Mesenchymal stem cell (in vitro differentiated cells and primary cell): Measurements from ENCODE around the gene FAM107A.

Experiments
- DNase-seq: peaks from one replicate; pipeline ENCODE4 v3.0.0-alpha.2; 2013
- H2AFZ ChIP-seq: one replicate; pipeline ENCODE4 v1.6.1; 2013; ENCODE audit warnings: low read depth, mild to moderate bottlenecking, control low read depth, inconsistent platforms, low read length, moderate library complexity
- H2AK5ac ChIP-seq: 2 replicates; pipeline ENCODE4 v1.6.1; 2013; ENCODE audit warnings: low read length, moderate library complexity, mild to moderate bottlenecking, inconsistent platforms; ENCODE audit not compliant: severe bottlenecking
- H2BK120ac ChIP-seq: one replicate; pipeline ENCODE4 v1.6.1; 2013; ENCODE audit warnings: low read depth, mild to moderate bottlenecking, inconsistent platforms, low read length, moderate library complexity
- H2BK12ac ChIP-seq, 2 experiments: one replicate each; pipeline ENCODE4 v1.6.1; 2013; ENCODE audit warnings: inconsistent platforms in 2 of 2, low read length in 2 of 2, mild to moderate bottlenecking in 2 of 2, moderate library complexity in 2 of 2, control low read depth in 1 of 2
- H2BK15ac ChIP-seq: one replicate; pipeline ENCODE4 v1.6.1; 2013; ENCODE audit warnings: mild to moderate bottlenecking, low read depth, inconsistent platforms; ENCODE audit not compliant: poor library complexity, severe bottlenecking
- H2BK5ac ChIP-seq: 2 replicates; pipeline ENCODE4 v1.6.1; 2013; ENCODE audit warnings: low read depth, mild to moderate bottlenecking, low read length, control low read depth, inconsistent platforms; ENCODE audit not compliant: poor library complexity, severe bottlenecking
- H3K14ac ChIP-seq, 2 experiments: one replicate each; pipeline ENCODE4 v1.6.1; 2013; ENCODE audit warnings: inconsistent platforms in 2 of 2, low read length in 2 of 2, control low read depth in 1 of 2, mild to moderate bottlenecking in 1 of 2, moderate library complexity in 1 of 2
- H3K18ac ChIP-seq, 2 experiments: one replicate each; pipeline ENCODE4 v1.6.1; 2013; ENCODE audit warnings: inconsistent platforms in 2 of 2, low read length in 2 of 2, control low read depth in 1 of 2, low read depth in 1 of 2, mild to moderate bottlenecking in 1 of 2
- H3K23ac ChIP-seq, 2 experiments: one replicate each; pipeline ENCODE4 v1.6.1; 2013; ENCODE audit warnings: inconsistent platforms in 2 of 2, low read length in 2 of 2, mild to moderate bottlenecking in 2 of 2, moderate library complexity in 2 of 2, control low read depth in 1 of 2
- H3K27ac ChIP-seq: 2 replicates; pipeline ENCODE4 v1.5.1; 2013; ENCODE audit warnings: mild to moderate bottlenecking, moderate library complexity, low read length, control low read depth, inconsistent platforms; ENCODE audit not compliant: poor library complexity, severe bottlenecking
- H3K27me3 ChIP-seq, 2 experiments: 2 replicates each; pipeline versions ENCODE4 v1.6.1 to v1.7.0; 2013; ENCODE audit warnings: low read length in 2 of 2, mild to moderate bottlenecking in 2 of 2, moderate library complexity in 2 of 2, control low read depth in 1 of 2, inconsistent platforms in 1 of 2; ENCODE audit not compliant: control insufficient read depth in 1 of 2, insufficient read depth in 1 of 2
- H3K36me3 ChIP-seq, 2 experiments: 2 replicates each; pipeline versions ENCODE4 v1.6.1 to v1.7.0; 2013; ENCODE audit warnings: low read length in 2 of 2, control low read depth in 1 of 2, inconsistent platforms in 1 of 2, low read depth in 1 of 2, mild to moderate bottlenecking in 1 of 2; ENCODE audit not compliant: insufficient read depth in 2 of 2, control insufficient read depth in 1 of 2
- H3K4ac ChIP-seq, 2 experiments: one replicate each; pipeline ENCODE4 v1.6.1; 2013; ENCODE audit warnings: inconsistent platforms in 2 of 2, low read length in 2 of 2, mild to moderate bottlenecking in 2 of 2, moderate library complexity in 2 of 2, control low read depth in 1 of 2, low read depth in 1 of 2
- H3K4me1 ChIP-seq: 2 replicates; pipeline ENCODE4 v1.6.1; 2013; ENCODE audit warnings: low read depth, low read length, control low read depth; ENCODE audit not compliant: control insufficient read depth, insufficient read depth
- H3K4me2 ChIP-seq: 2 replicates; pipeline ENCODE4 v1.6.1; 2013; ENCODE audit warnings: low read length, mild to moderate bottlenecking, inconsistent platforms; ENCODE audit not compliant: poor library complexity, severe bottlenecking
- H3K4me3 ChIP-seq, 2 experiments: 2 replicates each; pipeline versions ENCODE4 v1.5.1 to v1.7.0; 2013; ENCODE audit warnings: low read length in 2 of 2, mild to moderate bottlenecking in 2 of 2, control low read depth in 1 of 2, low read depth in 1 of 2; ENCODE audit not compliant: insufficient read depth in 1 of 2
- H3K79me1 ChIP-seq: replicated peaks from 2 replicates; pipeline ENCODE4 v1.6.1; 2013; ENCODE audit warnings: mild to moderate bottlenecking, control low read depth, low read length, inconsistent platforms; ENCODE audit not compliant: poor library complexity, severe bottlenecking
- H3K9ac ChIP-seq: 2 replicates; pipeline ENCODE4 v1.7.0; 2013; ENCODE audit warnings: mild to moderate bottlenecking, low read length, moderate library complexity
- H3K9me3 ChIP-seq: 2 replicates; pipeline ENCODE4 v1.7.0; 2013; ENCODE audit warnings: mild to moderate bottlenecking, low read length; ENCODE audit not compliant: control insufficient read depth
- H4K8ac ChIP-seq: one replicate; pipeline ENCODE4 v1.6.1; 2013; ENCODE audit warnings: inconsistent platforms, mild to moderate bottlenecking, low read length, moderate library complexity
- H4K91ac ChIP-seq: one replicate; pipeline ENCODE4 v1.6.1; 2013; ENCODE audit warnings: mild to moderate bottlenecking, low read length, inconsistent platforms
- WGBS: methylation state at CpG from one replicate; pipeline ENCODE4 v1.1.7; 2013; ENCODE audit warnings: mixed read lengths; 5-methylcytosine and 5-hydroxymethylcytosine counted together

The FAM107A gene

DNA sequence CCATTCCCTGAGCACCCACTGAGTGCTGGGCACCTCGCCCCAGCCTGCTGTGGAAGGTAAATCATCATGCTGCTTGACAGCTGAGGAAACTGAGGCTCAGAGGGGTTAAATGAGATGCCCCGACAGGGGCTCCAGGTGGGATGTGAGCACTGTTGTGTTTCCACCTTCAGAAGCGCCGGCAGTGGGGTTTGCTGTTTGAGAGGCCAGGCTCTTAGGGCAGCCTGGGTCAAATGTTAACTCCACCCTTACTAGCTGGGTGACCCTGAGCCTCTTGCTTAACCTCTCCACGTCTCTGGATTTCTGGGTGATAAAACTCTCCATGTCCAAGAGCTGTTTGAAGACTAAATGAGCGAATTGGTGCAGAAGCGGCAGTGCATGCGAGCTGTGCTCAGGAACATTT, 46.3 kb upstream of the FAM107A start:
- H3K9ac ChIP-seq: no peak overlapping the region
- H3K18ac ChIP-seq: no peak overlapping the region
- H4K8ac ChIP-seq: no peak overlapping the region
- no peak for DNase-seq
- H3K4me1 ChIP-seq: peaks cover 4% of the 10 kb centered on the region
- H4K91ac ChIP-seq: no peak overlapping the region
- no peak overlapping the region for H2BK120ac ChIP-seq
- no peak overlapping the region for H2AFZ ChIP-seq
- no peak overlapping the region for H3K4ac ChIP-seq
- no peak overlapping the region for H2AK5ac ChIP-seq
- no peak overlapping the region for H3K4me3 ChIP-seq
- WGBS: 81% methylated on average over 7 of the region's 8 CpGs
- H3K79me1 ChIP-seq: no peaks in the 10 kb centered on the region
- H3K14ac ChIP-seq: no peak overlapping the region
- H3K9me3 ChIP-seq: no peaks in the 10 kb centered on the region
- H3K4me2 ChIP-seq: no peak overlapping the region
- H3K27ac ChIP-seq: no peak overlapping the region
- H2BK12ac ChIP-seq: no peak overlapping the region
- no peak overlapping the region for H2BK15ac ChIP-seq
- no peaks in the 10 kb centered on the region for H3K36me3 ChIP-seq
- H3K27me3 ChIP-seq: peaks cover 0 to 8% of the 10 kb centered on the region in 2 experiments
- no peak overlapping the region for H3K23ac ChIP-seq
- no peak overlapping the region for H2BK5ac ChIP-seq

- Histone ChIP-seq H3K9me3 (no peaks in the 10 kb centered on the region), H3K4me1 (peaks cover 4% of the 10 kb centered on the region), H2BK15ac (no peak overlapping the region), H2AK5ac (no peak overlapping the region), H3K4ac (no peak overlapping the region), H3K36me3 (no peaks in the 10 kb centered on the region), H3K27ac (no peak overlapping the region), H3K79me1 (no peaks in the 10 kb centered on the region), H2BK5ac (no peak overlapping the region), H2BK120ac (no peak overlapping the region), H3K9ac (no peak overlapping the region), H3K23ac (no peak overlapping the region), H4K91ac (no peak overlapping the region), H3K4me3 (no peak overlapping the region), H3K14ac (no peak overlapping the region), H2BK12ac (no peak overlapping the region), H3K27me3 (peaks cover 0 to 8% of the 10 kb centered on the region in 2 experiments), H3K18ac (no peak overlapping the region), H4K8ac (no peak overlapping the region), H2AFZ (no peak overlapping the region), H3K4me2 (no peak overlapping the region)
- DNase-seq: no peak
- WGBS: 84% methylated on average over 8 of the region's 8 CpGs
Observed at GRCh38 chr3:58622892-58623291, 45.7 kb upstream of the FAM107A start.

DNA sequence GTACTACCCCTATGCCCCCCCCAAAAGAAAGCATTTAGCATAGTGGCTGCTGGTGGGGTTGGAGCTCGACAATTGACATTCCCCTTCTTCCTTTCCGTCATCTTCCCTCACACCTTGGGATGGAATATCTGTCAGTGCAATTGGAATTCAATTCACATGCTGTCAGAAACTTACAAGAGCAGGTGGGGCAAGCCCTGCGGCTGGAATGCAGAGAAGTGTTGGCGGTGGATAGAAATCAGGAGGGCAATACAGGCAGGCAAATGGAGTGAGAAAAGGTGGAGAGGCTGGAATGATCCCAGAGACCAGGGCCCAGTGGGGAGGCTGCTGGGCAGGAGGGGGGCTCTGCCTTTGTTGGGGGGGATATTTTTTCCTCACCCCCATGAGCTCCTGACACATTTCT, 45.2 kb upstream of the FAM107A start:
- Histone ChIP-seq H2AK5ac (no peak overlapping the region), H4K8ac (no peak overlapping the region), H3K4me1 (peaks cover 4% of the 10 kb centered on the region), H2BK5ac (no peak overlapping the region), H2AFZ (no peak overlapping the region), H3K27ac (no peak overlapping the region), H3K27me3 (peaks cover 0 to 8% of the 10 kb centered on the region in 2 experiments), H3K9me3 (no peaks in the 10 kb centered on the region), H3K4ac (no peak overlapping the region), H3K14ac (no peak overlapping the region), H3K9ac (no peak overlapping the region), H3K4me2 (no peak overlapping the region), H3K4me3 (no peak overlapping the region), H2BK120ac (no peak overlapping the region), H3K79me1 (no peaks in the 10 kb centered on the region), H2BK15ac (no peak overlapping the region), H3K36me3 (no peaks in the 10 kb centered on the region), H2BK12ac (no peak overlapping the region), H3K23ac (no peak overlapping the region), H3K18ac (no peak overlapping the region), H4K91ac (no peak overlapping the region)
- no peak for DNase-seq
- WGBS: 90% methylated on average over 4 of the region's 4 CpGs

- Histone ChIP-seq H3K4me2 (no peak overlapping the region), H3K4me1 (peaks cover 1% of the 10 kb centered on the region), H3K36me3 (no peaks in the 10 kb centered on the region), H2AFZ (no peak overlapping the region), H3K27ac (no peak overlapping the region), H3K4me3 (no peak overlapping the region), H3K4ac (no peak overlapping the region), H3K14ac (peak overlapping the region in 1 of 2 experiments; percentile 95), H2BK15ac (no peak overlapping the region), H3K27me3 (peaks cover 0 to 8% of the 10 kb centered on the region in 2 experiments), H3K79me1 (no peaks in the 10 kb centered on the region), H2BK12ac (peak overlapping the region in 1 of 2 experiments; percentile 55), H3K23ac (no peak overlapping the region), H2AK5ac (no peak overlapping the region), H3K9ac (no peak overlapping the region), H3K9me3 (no peaks in the 10 kb centered on the region), H2BK120ac (no peak overlapping the region), H4K91ac (peak overlapping the region; percentile 58), H3K18ac (no peak overlapping the region), H2BK5ac (no peak overlapping the region), H4K8ac (no peak overlapping the region)
- WGBS: 78% methylated on average over 6 of the region's 6 CpGs
- DNase-seq: no peak
Observed at GRCh38 chr3:58621086-58621830, 44.1 kb upstream of the FAM107A start.
